Lung (tissue), 12 donors: ENCODE results near the gene AGAP1. TPM values are rescaled to one million over a fixed set of nuclear protein-coding genes. Genes with fewer than 3 reads are reported as not detected.

ENCODE experiments used
- ATAC-seq: fragments of 200-7000 bp; cut with Tn5 transposase; one replicate; pipeline ENCODE4 v1.9.1; 2020; ENCODE audit warnings: moderate number of reproducible peaks; ENCODE audit not compliant: insufficient read depth, low FRiP score
- DNase-seq, 3 donors: peaks; one replicate each; pipeline ENCODE4 v3.0.0-alpha.2; 2013 to 2017
- H3K27ac ChIP-seq, 2 donors: one replicate each; pipeline ENCODE4 v1.5.1; 2013; ENCODE audit warnings: mild to moderate bottlenecking in 2 of 2, moderate library complexity in 2 of 2, control low read depth in 1 of 2, inconsistent platforms in 1 of 2, low read depth in 1 of 2, low read length in 1 of 2
- H3K27me3 ChIP-seq, 3 donors: one replicate each; pipeline ENCODE4 v1.5.1; 2013; ENCODE audit warnings: low read length in 2 of 3; ENCODE audit not compliant: control insufficient read depth in 3 of 3, insufficient read depth in 3 of 3
- H3K36me3 ChIP-seq, 4 donors: one replicate each; pipeline ENCODE4 v1.5.1; 2013; ENCODE audit warnings: low read length in 4 of 4, mild to moderate bottlenecking in 1 of 4, moderate library complexity in 1 of 4; ENCODE audit not compliant: control insufficient read depth in 4 of 4, insufficient read depth in 4 of 4
- H3K4me1 ChIP-seq, 5 donors: one replicate each; pipeline ENCODE4 v1.5.1; 2013; ENCODE audit warnings: low read length in 5 of 5, mild to moderate bottlenecking in 2 of 5, moderate library complexity in 1 of 5; ENCODE audit not compliant: control insufficient read depth in 5 of 5, insufficient read depth in 5 of 5
- H3K4me3 ChIP-seq: one replicate; pipeline ENCODE4 v1.5.1; 2013; ENCODE audit warnings: mild to moderate bottlenecking, control low read depth, moderate library complexity
- H3K9ac ChIP-seq, 2 donors: one replicate each; pipeline ENCODE4 v1.5.1; 2013; ENCODE audit warnings: low read length in 2 of 2, control low read depth in 1 of 2; ENCODE audit not compliant: insufficient read depth in 1 of 2
- H3K9me3 ChIP-seq, 4 donors: one replicate each; pipeline ENCODE4 v1.5.1; 2013; ENCODE audit warnings: low read length in 3 of 4, mild to moderate bottlenecking in 1 of 4, moderate library complexity in 1 of 4; ENCODE audit not compliant: control insufficient read depth in 4 of 4, insufficient read depth in 3 of 4
- CTCF ChIP-seq: IDR thresholded peaks from 2 replicates; pipeline ENCODE4 v1.5.1; 2012; ENCODE audit warnings: mild to moderate bottlenecking; ENCODE audit errors: control extremely low read depth, extremely low read depth
- WGBS, 2 donors: extraction: QIAGEN DNeasy Blood & Tissue Kit; methylation state at CpG; one replicate each; pipeline ENCODE4 v1.1.7; 2013; 5-methylcytosine and 5-hydroxymethylcytosine counted together
- polyA plus RNA-seq, 2 donors: library from polyadenylated mRNA; stranded (reverse); fragments of 200-250 nt; gene quantifications; one replicate each; pipeline ENCODE4 v1.2.1, GENCODE V29; 2013
- total RNA-seq, 2 donors: library from RNA; depleted of rRNA in 1 of 2; stranded (reverse); fragments of >200 nt in 1 of 2; gene quantifications; one replicate each; pipeline ENCODE4 v1.2.1, GENCODE V29; 2014 to 2021
- donor health status: control.
- donor health status: control.
- donor health status: Bipolar disorder and iron deficiency.
- donor health status: healthy.
- donor health status: DM: yes; HTN: yes; CAD: no.

Gene AGAP1
- total and polyA plus RNA-seq, 4 donors, result 6.6 to 39.4 (median 20.2) TPM

- H3K27me3 ChIP-seq, result no peaks in the 10 kb centered on the region
- no peak overlapping the region for H3K4me3 ChIP-seq
- no peaks in the 10 kb centered on the region for H3K36me3 ChIP-seq
- no peak overlapping the region for H3K27ac ChIP-seq
- DNase-seq, result no peak
- no peak for TF ChIP-seq CTCF
- WGBS, 2 donors, result 78 to 83% methylated on average over 13 of the region's 13 CpGs
- no peaks in the 10 kb centered on the region for H3K9me3 ChIP-seq
- peaks cover 0 to 22% (median 14%) of the 10 kb centered on the region in 5 donors for H3K4me1 ChIP-seq
- ATAC-seq, result no peak
- no peak overlapping the region for H3K9ac ChIP-seq
Observed at GRCh38 chr2:235543128-235543750, 49.4 kb downstream of the AGAP1 start.

GRCh38 chr2:235543851-235544688, 50.2 kb downstream of the AGAP1 start:
- Histone ChIP-seq H3K9ac (no peak overlapping the region), H3K27me3 (no peaks in the 10 kb centered on the region), H3K36me3 (no peaks in the 10 kb centered on the region), H3K4me1 (peaks cover 0 to 21% (median 14%) of the 10 kb centered on the region in 5 donors), H3K9me3 (no peaks in the 10 kb centered on the region), H3K4me3 (no peak overlapping the region), H3K27ac (no peak overlapping the region)
- ATAC-seq, result no peak
- no peak for TF ChIP-seq CTCF
- WGBS, 2 donors, result 92% methylated on average over 25 of the region's 25 CpGs
- no peak for DNase-seq

- Histone ChIP-seq H3K27ac (no peak overlapping the region), H3K36me3 (no peaks in the 10 kb centered on the region), H3K4me3 (no peak overlapping the region), H3K9ac (no peak overlapping the region), H3K9me3 (no peaks in the 10 kb centered on the region), H3K27me3 (no peaks in the 10 kb centered on the region), H3K4me1 (peaks cover 0 to 21% (median 14%) of the 10 kb centered on the region in 5 donors)
- DNase-seq, result peak in 1 of 3 donors; percentile 54
- ATAC-seq, result no peak
- 75 to 79% methylated on average over 5 of the region's 5 CpGs for WGBS, 2 donors
- no peak for TF ChIP-seq CTCF
Observed at GRCh38 chr2:235544689-235544969, 50.8 kb downstream of the AGAP1 start.
